A673 (cell line): ENCODE results near the gene C9orf78. TPM values are rescaled to one million over a fixed set of nuclear protein-coding genes. Genes with fewer than 3 reads are reported as not detected.
A peak's percentile ranks its signal among the peaks of the same experiment; 100 is the strongest.

Experiments
- Bru-seq: library from RNA; stranded (reverse); fragments of 400-500 nt; gene quantifications from one replicate; lab custom pipeline; 2021; lab: Mats Ljungman, UMichigan
- BruChase-seq, 2 experiments: library from RNA; stranded (reverse); fragments of 400-500 nt; gene quantifications; one replicate each; lab custom pipeline; 2021; lab: Mats Ljungman, UMichigan
- BruUV-seq: library from RNA; stranded (reverse); fragments of 400-500 nt; replicated peaks from 2 replicates; lab custom pipeline; 2021; lab: Mats Ljungman, UMichigan
- CTCF ChIA-PET: fragments of 300-600 bp; sonication (Branson Sonifier 250); formaldehyde crosslinking; loops from one replicate; lab custom pipeline; 2022; ENCODE audit warnings: antibody characterized with exemption; lab: Charles Lee
- POLR2A ChIA-PET: fragments of 300-600 bp; sonication (Branson Sonifier 250); formaldehyde crosslinking; loops from one replicate; lab custom pipeline; 2022; ENCODE audit warnings: antibody characterized with exemption; ENCODE audit not compliant: low non-redundant PET; lab: Charles Lee
- DNase-seq: peaks from one replicate; pipeline ENCODE4 v3.0.0-alpha.2; 2015; ENCODE audit warnings: low spot score
- H3K27ac ChIP-seq: fragments of 200-600 bp; sonication (generic); 2 replicates; pipeline ENCODE4 v1.5.1; 2016; ENCODE audit warnings: mixed run types, low read depth, mild to moderate bottlenecking, mixed read lengths, antibody characterized with exemption, low read length; ENCODE audit not compliant: poor library complexity, severe bottlenecking
- H3K27me3 ChIP-seq: fragments of 200-600 bp; sonication (generic); replicated peaks from 2 replicates; pipeline ENCODE4 v1.6.1; 2017; ENCODE audit warnings: mixed run types, low read depth, mild to moderate bottlenecking, mixed read lengths, antibody characterized with exemption, low read length; ENCODE audit not compliant: insufficient read depth, poor library complexity
- H3K36me3 ChIP-seq: fragments of 200-600 bp; sonication (generic); 2 replicates; pipeline ENCODE4 v1.6.1; 2016; ENCODE audit warnings: mixed run types, mild to moderate bottlenecking, mixed read lengths, antibody characterized with exemption, low read length; ENCODE audit not compliant: insufficient read depth, poor library complexity, severe bottlenecking
- H3K4me1 ChIP-seq: fragments of 200-600 bp; sonication (generic); 2 replicates; pipeline ENCODE4 v1.6.1; 2017; ENCODE audit warnings: mixed run types, mild to moderate bottlenecking, mixed read lengths, antibody characterized with exemption, low read length; ENCODE audit not compliant: insufficient read depth, poor library complexity, severe bottlenecking
- H3K4me3 ChIP-seq: fragments of 200-600 bp; sonication (generic); 2 replicates; pipeline ENCODE4 v1.5.1; 2016; ENCODE audit warnings: low read depth, mixed run types, mild to moderate bottlenecking, mixed read lengths, low read length; ENCODE audit not compliant: poor library complexity, severe bottlenecking
- H3K9me3 ChIP-seq: fragments of 200-600 bp; sonication (generic); 2 replicates; pipeline ENCODE4 v1.6.1; 2016; ENCODE audit warnings: mixed run types, low read depth, mild to moderate bottlenecking, mixed read lengths, antibody characterized with exemption, low read length; ENCODE audit not compliant: poor library complexity, severe bottlenecking
- EZH2 ChIP-seq: fragments of 200-600 bp; sonication (generic); IDR thresholded peaks from 2 replicates; pipeline ENCODE4 v1.6.1; 2017; ENCODE audit warnings: borderline replicate concordance, low read depth, mild to moderate bottlenecking, mixed read lengths, antibody characterized with exemption, low read length; ENCODE audit not compliant: poor library complexity, severe bottlenecking
- intact Hi-C: fragments of 100-400 bp; cut with micrococcal nuclease; formaldehyde crosslinking; loops from one replicate; pipeline ENCODE4 v1.10.0; 2022; ENCODE audit not compliant: unreplicated experiment
- long read RNA-seq: library from polyadenylated mRNA; stranded (forward); transcript quantifications from one replicate; pipeline ENCODE4 v2.0.0, GENCODE V29; 2022
- total RNA-seq: library from RNA; stranded (reverse); gene quantifications from 2 replicates; pipeline ENCODE4 v1.2.3, GENCODE V29; 2021
- TF ChIP-seq, protein P1 (sequence below): fragments of 300-800, 200-600 bp; sonication (generic); conservative IDR thresholded peaks from 2 replicates; pipeline ENCODE4 v1.5.1; 2017; ENCODE audit warnings: low read depth, mild to moderate bottlenecking, antibody characterized with exemption, low read length, moderate library complexity, mixed read lengths

The C9orf78 gene
- 52.6 and 60.4 TPM in 2 replicates for total RNA-seq
- Bru-seq, nascent RNA, result percentile 86 among the genes with signal in this experiment
- BruChase-seq, experiment 1, labeled RNA remaining after a 2-hour chase, result percentile 92 among the genes with signal in this experiment
- percentile 96 among the genes with signal in this experiment for BruChase-seq, experiment 2, labeled RNA remaining after a 6-hour chase
- long read RNA-seq, transcript C9orf78-201 (9 exons, 1,795 nt), result major isoform, 196 of 227 reads
- long read RNA-seq, partial matches to known transcripts, result 4 of 227 reads
- long read RNA-seq, other reads (novel, unspliced or antisense), result 27 of 227 reads

DNA sequence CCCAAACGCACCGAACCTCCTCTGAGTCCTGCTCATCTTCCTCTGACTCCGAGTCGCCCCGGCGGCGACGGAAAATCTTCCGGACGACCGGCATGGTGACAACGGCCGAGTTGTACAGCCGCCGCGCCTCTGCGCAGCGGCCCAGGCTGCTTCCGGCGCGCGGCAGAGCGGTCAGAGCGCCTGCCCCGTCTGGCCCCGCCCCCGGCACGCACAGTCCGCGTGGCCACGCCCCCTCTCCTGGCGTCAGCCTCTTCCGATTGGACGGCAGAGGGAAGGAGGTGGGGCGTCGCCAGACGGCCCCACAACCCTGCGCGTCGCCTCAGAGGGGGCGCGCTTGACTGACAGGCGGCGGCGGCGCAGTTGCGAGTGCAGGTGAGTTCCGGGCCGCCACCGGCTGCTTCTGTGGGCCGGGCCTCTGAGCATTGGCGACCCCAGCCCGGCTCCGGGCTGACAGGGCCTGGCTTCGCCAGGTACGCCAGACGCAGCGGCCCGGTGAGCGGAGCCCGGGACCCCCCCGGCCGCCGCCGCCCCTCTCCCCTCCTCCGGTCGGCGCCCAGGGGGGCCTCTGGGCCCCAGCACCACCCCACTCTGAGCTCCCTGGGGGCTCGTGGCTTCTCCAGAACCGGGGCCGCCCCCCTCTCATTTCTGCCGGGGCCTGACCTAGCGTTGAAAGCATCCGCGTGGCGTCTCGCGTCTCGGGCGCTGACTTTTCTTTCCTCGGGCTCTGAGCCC is at the start of gene C9orf78, which contains the start of gene USP20:
TSS of gene C9orf78 (minus strand) at position 148 of the 732 bp plus-strand sequence. CDS start at position 94, 54 bp downstream.
TSS of gene USP20 (plus strand) at position 331 of the 732 bp plus-strand sequence. CDS start 17,098 bp downstream, outside the sequence.
- ChIA-PET POLR2A (no interaction called here), CTCF (no interaction called here)
- BruUV-seq, result no TSS peak
- intact Hi-C loops, result no loop called here
- H3K9me3 ChIP-seq, result no peaks in the 10 kb centered on the region
- H3K27ac ChIP-seq, result peak within 1 kb of the TSS; percentile 75
- peaks cover 22% of the 10 kb centered on the region for H3K36me3 ChIP-seq
- H3K27me3 ChIP-seq, result no peaks in the 10 kb centered on the region
- no peak for TF ChIP-seq EZH2
- TF ChIP-seq, protein P1, sequence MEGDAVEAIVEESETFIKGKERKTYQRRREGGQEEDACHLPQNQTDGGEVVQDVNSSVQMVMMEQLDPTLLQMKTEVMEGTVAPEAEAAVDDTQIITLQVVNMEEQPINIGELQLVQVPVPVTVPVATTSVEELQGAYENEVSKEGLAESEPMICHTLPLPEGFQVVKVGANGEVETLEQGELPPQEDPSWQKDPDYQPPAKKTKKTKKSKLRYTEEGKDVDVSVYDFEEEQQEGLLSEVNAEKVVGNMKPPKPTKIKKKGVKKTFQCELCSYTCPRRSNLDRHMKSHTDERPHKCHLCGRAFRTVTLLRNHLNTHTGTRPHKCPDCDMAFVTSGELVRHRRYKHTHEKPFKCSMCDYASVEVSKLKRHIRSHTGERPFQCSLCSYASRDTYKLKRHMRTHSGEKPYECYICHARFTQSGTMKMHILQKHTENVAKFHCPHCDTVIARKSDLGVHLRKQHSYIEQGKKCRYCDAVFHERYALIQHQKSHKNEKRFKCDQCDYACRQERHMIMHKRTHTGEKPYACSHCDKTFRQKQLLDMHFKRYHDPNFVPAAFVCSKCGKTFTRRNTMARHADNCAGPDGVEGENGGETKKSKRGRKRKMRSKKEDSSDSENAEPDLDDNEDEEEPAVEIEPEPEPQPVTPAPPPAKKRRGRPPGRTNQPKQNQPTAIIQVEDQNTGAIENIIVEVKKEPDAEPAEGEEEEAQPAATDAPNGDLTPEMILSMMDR, result no peak
- H3K4me1 ChIP-seq, result peaks cover 9% of the 10 kb centered on the region
- peak within 1 kb of the TSS; percentile 70 for H3K4me3 ChIP-seq
- DNase-seq, result peak; percentile 98

DNA sequence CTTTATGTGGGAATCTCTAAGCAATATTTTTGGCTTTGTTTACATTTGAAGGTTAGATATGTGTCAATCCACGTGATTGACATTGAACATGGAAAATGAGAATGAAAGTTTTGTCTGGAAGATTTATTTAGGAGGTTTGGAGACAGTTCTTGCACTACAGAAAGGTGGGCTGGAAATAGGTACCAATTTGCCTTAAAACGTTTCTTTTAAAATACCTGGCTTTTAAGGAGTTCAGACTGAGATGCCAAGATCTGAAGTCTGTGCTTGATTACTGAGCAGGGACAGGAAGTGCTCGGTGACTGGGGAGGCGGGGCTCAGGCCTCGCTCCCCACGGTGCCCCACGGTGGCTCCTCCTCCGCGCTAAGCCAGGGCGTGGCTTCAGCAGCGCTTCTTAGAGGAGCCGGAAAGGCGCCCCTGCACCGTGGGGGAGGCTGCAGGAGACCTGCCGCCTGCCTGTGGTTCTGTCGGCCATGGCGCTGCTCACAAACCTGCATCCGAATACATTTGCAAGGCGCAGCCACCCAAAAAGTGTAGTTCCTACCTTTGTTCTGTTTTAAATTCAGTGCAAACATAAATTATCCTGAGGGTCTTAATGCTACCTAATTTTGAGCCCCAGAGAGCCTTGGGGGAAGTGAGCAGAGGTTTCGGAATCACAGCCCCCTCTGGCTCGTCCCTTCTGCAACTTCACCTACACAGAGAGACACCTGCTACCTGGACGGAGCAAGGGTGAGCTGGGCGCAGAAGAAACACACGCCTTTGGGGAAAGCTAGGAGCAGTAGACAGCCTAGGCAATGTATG is 49.3 kb upstream of the C9orf78 start:
- Histone ChIP-seq H3K27me3 (no peaks in the 10 kb centered on the region), H3K36me3 (peaks cover 29% of the 10 kb centered on the region), H3K4me3 (no peak overlapping the region), H3K4me1 (peaks cover 71% of the 10 kb centered on the region), H3K9me3 (no peaks in the 10 kb centered on the region), H3K27ac (peak overlapping the region; percentile 77)
- no TSS peak for BruUV-seq
- peak; percentile 97 for DNase-seq
- CTCF ChIA-PET, result no interaction called here
- TF ChIP-seq, protein P1, result no peak
- TF ChIP-seq EZH2, result no peak
- intact Hi-C loops, result loop anchor here (2.0 to 5.0 kb wide), 4 partner anchors 53 to 223 kb away; partner anchors contain the start of gene FNBP1
- POLR2A ChIA-PET, result no interaction called here
